OCI-LY7 (cell line): ENCODE measurements around the gene MRNIP. TPM values are rescaled to one million over a fixed set of nuclear protein-coding genes. Genes with fewer than 3 reads are reported as not detected.

Experiments used
- BruUV-seq: library from RNA; stranded (reverse); fragments of 400-500 nt; replicated peaks from 2 replicates; lab custom pipeline; 2021; lab: Mats Ljungman, UMichigan
- CTCF ChIA-PET: fragments of 300-600 bp; sonication (Branson Sonifier 250); formaldehyde crosslinking; loops from one replicate; lab custom pipeline; 2022; ENCODE audit warnings: antibody characterized with exemption; ENCODE audit not compliant: unreplicated experiment; lab: Charles Lee
- POLR2A ChIA-PET: fragments of 300-600 bp; sonication (Branson Sonifier 250); formaldehyde crosslinking; loops from one replicate; lab custom pipeline; 2022; ENCODE audit warnings: antibody characterized with exemption; lab: Charles Lee
- DNase-seq: peaks from one replicate; pipeline ENCODE4 v3.0.0-alpha.2; 2015; ENCODE audit warnings: low spot score
- H2AFZ ChIP-seq: fragments of 200-600 bp; sonication (generic), shearing (Covaris generic); 2 replicates; pipeline ENCODE4 v1.6.1; 2014; ENCODE audit warnings: mild to moderate bottlenecking, antibody characterized with exemption, low read length, moderate library complexity
- H3K27ac ChIP-seq: fragments of 200-600 bp; sonication (generic); 2 replicates; pipeline ENCODE4 v1.5.1; 2014; ENCODE audit warnings: mixed run types, low read depth, mild to moderate bottlenecking, moderate library complexity, low read length, inconsistent platforms; ENCODE audit not compliant: poor library complexity, severe bottlenecking
- H3K36me3 ChIP-seq: fragments of 200-600 bp; sonication (generic); 2 replicates; pipeline ENCODE4 v1.6.1; 2014; ENCODE audit warnings: mild to moderate bottlenecking, antibody characterized with exemption, low read length, moderate library complexity, mixed read lengths; ENCODE audit not compliant: insufficient read depth
- H3K4me1 ChIP-seq: fragments of 200-600 bp; sonication (generic); 2 replicates; pipeline ENCODE4 v1.5.1; 2014; ENCODE audit warnings: mild to moderate bottlenecking, low read length; ENCODE audit not compliant: insufficient read depth, poor library complexity, severe bottlenecking
- H3K4me2 ChIP-seq: fragments of 200-600 bp; sonication (generic); 2 replicates; pipeline ENCODE4 v1.6.1; 2014; ENCODE audit warnings: mild to moderate bottlenecking, low read length
- H3K4me3 ChIP-seq: fragments of 200-600 bp; sonication (generic); 2 replicates; pipeline ENCODE4 v1.5.1; 2014; ENCODE audit warnings: mild to moderate bottlenecking, low read depth, low read length; ENCODE audit not compliant: poor library complexity, severe bottlenecking
- H3K79me2 ChIP-seq: fragments of 200-600 bp; sonication (generic); 2 replicates; pipeline ENCODE4 v1.6.1; 2016; ENCODE audit warnings: low read depth, mild to moderate bottlenecking, low read length, moderate library complexity, mixed read lengths; ENCODE audit not compliant: insufficient read depth
- H3K9me2 ChIP-seq: fragments of 200-600 bp; sonication (generic); 2 replicates; pipeline ENCODE4 v1.6.1; 2016; ENCODE audit warnings: mild to moderate bottlenecking, low read length, mixed read lengths; ENCODE audit not compliant: insufficient read depth
- H3K9me3 ChIP-seq: fragments of 200-600 bp; sonication (generic); 2 replicates; pipeline ENCODE4 v1.6.1; 2014; ENCODE audit warnings: mild to moderate bottlenecking, mixed run types, low read length, mixed read lengths
- H4K20me1 ChIP-seq: fragments of 200-600 bp; sonication (generic); 2 replicates; pipeline ENCODE4 v1.6.1; 2014; ENCODE audit warnings: mild to moderate bottlenecking, antibody characterized with exemption, low read length, moderate library complexity, mixed read lengths; ENCODE audit not compliant: insufficient read depth
- CTCF ChIP-seq: fragments of 200-600 bp; sonication (generic); conservative IDR thresholded peaks from 2 replicates; pipeline ENCODE4 v1.5.1; 2014; ENCODE audit warnings: mild to moderate bottlenecking, antibody characterized with exemption, low read length, moderate library complexity, mixed read lengths
- EZH2phosphoT487 ChIP-seq: fragments of 200-600 bp; sonication (generic); IDR thresholded peaks from 2 replicates; pipeline ENCODE4 v1.6.1; 2018; ENCODE audit warnings: low read depth, borderline replicate concordance, mild to moderate bottlenecking, mixed run types, antibody characterized with exemption, low read length, moderate library complexity, mixed read lengths
- intact Hi-C: fragments of 100-400 bp; cut with micrococcal nuclease; formaldehyde crosslinking; loops from one replicate; pipeline ENCODE4 v1.10.0; 2022; ENCODE audit not compliant: unreplicated experiment
- total RNA-seq, 2 experiments: library from RNA; depleted of rRNA in 1 of 2; stranded (reverse); fragments of >200 nt in 1 of 2; shearing (Covaris generic) in 1 of 2; gene quantifications; 2 replicates each; pipeline ENCODE4 v1.2.3, GENCODE V29; 2014 to 2022

The MRNIP gene
- total RNA-seq, 2 experiments from 2014 or later = 70.5 to 78.7 TPM

DNA sequence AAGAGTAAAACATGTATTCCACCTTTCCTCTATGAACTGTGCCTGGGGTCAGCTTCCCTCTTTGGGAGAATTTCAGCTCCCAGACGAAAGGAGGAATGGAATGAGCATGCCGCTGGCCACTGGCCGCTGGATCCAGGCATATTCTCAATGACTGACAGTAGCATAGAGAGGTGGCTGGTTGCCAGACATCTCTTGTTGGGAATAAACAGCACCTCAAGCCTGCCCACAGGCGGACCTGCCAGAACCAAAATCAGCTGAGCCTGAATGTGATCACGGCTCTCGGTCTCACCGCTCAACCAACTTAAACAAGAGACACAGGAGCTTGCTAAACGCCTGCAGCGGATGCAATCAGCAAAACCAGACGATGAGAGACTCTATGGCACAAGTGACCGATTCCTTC is 28.5 kb upstream of the MRNIP start:
- Histone ChIP-seq H3K36me3 (peaks cover 96% of the 10 kb centered on the region), H3K9me2 (no peaks in the 10 kb centered on the region), H3K27ac (no peak overlapping the region), H2AFZ (no peak overlapping the region), H3K4me1 (no peaks in the 10 kb centered on the region), H4K20me1 (no peaks in the 10 kb centered on the region), H3K79me2 (no peaks in the 10 kb centered on the region), H3K4me2 (no peak overlapping the region), H3K4me3 (no peak overlapping the region), H3K9me3 (peaks cover 26% of the 10 kb centered on the region)
- ChIA-PET CTCF (no interaction called here), POLR2A (no interaction called here)
- intact Hi-C loops = no loop called here
- TF ChIP-seq CTCF (no peak), EZH2phosphoT487 (no peak)
- BruUV-seq = no TSS peak
- DNase-seq = no peak

- intact Hi-C loops = no loop called here
- Histone ChIP-seq H4K20me1 (no peaks in the 10 kb centered on the region), H3K9me3 (peaks cover 27% of the 10 kb centered on the region), H2AFZ (no peak overlapping the region), H3K79me2 (no peaks in the 10 kb centered on the region), H3K4me1 (no peaks in the 10 kb centered on the region), H3K36me3 (peaks cover 93% of the 10 kb centered on the region), H3K4me2 (no peak overlapping the region), H3K4me3 (no peak overlapping the region), H3K9me2 (no peaks in the 10 kb centered on the region), H3K27ac (no peak overlapping the region)
- ChIA-PET POLR2A (interaction anchor here (0.6 kb wide), 1 partner anchor 181 kb away, joined by 3 read pairs; no protein-coding TSS in a partner anchor), CTCF (no interaction called here)
- no peak for TF ChIP-seq CTCF
- no peak for DNase-seq
- BruUV-seq = no TSS peak
These were observed 27.7 kb upstream of the MRNIP start for GRCh38 chr5:179886190-179886911.

- Histone ChIP-seq H3K4me2 (no peak overlapping the region), H3K9me3 (peaks cover 27% of the 10 kb centered on the region), H2AFZ (no peak overlapping the region), H3K79me2 (no peaks in the 10 kb centered on the region), H4K20me1 (no peaks in the 10 kb centered on the region), H3K36me3 (peaks cover 86% of the 10 kb centered on the region), H3K9me2 (no peaks in the 10 kb centered on the region), H3K4me1 (no peaks in the 10 kb centered on the region), H3K4me3 (no peak overlapping the region), H3K27ac (no peak overlapping the region)
- intact Hi-C loops = no loop called here
- ChIA-PET POLR2A (no interaction called here), CTCF (no interaction called here)
- no peak for TF ChIP-seq EZH2phosphoT487
- no peak for TF ChIP-seq CTCF
- BruUV-seq = no TSS peak
- DNase-seq = no peak
These were observed 27.0 kb upstream of the MRNIP start for GRCh38 chr5:179885491-179886090.
